Omental fat pad (tissue), 4 donors: ENCODE measurements around the gene CD40LG. TPM values are rescaled to one million over a fixed set of nuclear protein-coding genes. Genes with fewer than 3 reads are reported as not detected.

Source experiments
- ATAC-seq: fragments of 150-250 bp; one replicate; pipeline ENCODE4 v1.9.1; 2016; ENCODE audit warnings: mild to moderate bottlenecking, moderate library complexity; ENCODE audit not compliant: low FRiP score
- DNase-seq: peaks from one replicate; pipeline ENCODE4 v3.0.0-alpha.2; 2019; ENCODE audit warnings: low spot score
- CTCF ChIP-seq, 3 donors: fragments of 450-650 bp; IDR thresholded peaks; one replicate each; pipeline ENCODE4 v1.5.1; 2016 to 2017; ENCODE audit warnings: antibody characterized with exemption in 3 of 3, mild to moderate bottlenecking in 3 of 3, moderate library complexity in 2 of 3
- total RNA-seq, 4 donors: library from RNA; depleted of rRNA; stranded (reverse); fragments of >200 nt; gene quantifications; one replicate each; pipeline ENCODE4 v1.1.0, GENCODE V29; 2016

CD40LG gene
- total RNA-seq, result 1 to 10 TPM in 1 of 4 donors, under 1 TPM in 2, not detected in 1; 0.36 to 1.4 (median 0.50) TPM

- TF ChIP-seq CTCF (IDR thresholded peaks at IDR 0.05), result no peak
- ATAC-seq (no peak), DNase-seq (no peak)
Observed at GRCh38 chrX:136647677-136648360, at the start of gene CD40LG. CD40LG (plus strand) TSS chrX:136648158; CDS start chrX:136648249, 91 bp downstream.

GRCh38 chrX:136598631-136599030, 49.3 kb upstream of the CD40LG start:
- no peak for TF ChIP-seq CTCF (IDR thresholded peaks at IDR 0.05)
- ATAC-seq (no peak), DNase-seq (no peak)

GRCh38 chrX:136600059-136600458, 47.9 kb upstream of the CD40LG start:
- no peak for TF ChIP-seq CTCF (IDR thresholded peaks at IDR 0.05)
- DNase-seq (no peak), ATAC-seq (no peak)

- ATAC-seq (no peak), DNase-seq (no peak)
- no peak for TF ChIP-seq CTCF (IDR thresholded peaks at IDR 0.05)
Observed at GRCh38 chrX:136607236-136607635, 40.7 kb upstream of the CD40LG start.

DNA sequence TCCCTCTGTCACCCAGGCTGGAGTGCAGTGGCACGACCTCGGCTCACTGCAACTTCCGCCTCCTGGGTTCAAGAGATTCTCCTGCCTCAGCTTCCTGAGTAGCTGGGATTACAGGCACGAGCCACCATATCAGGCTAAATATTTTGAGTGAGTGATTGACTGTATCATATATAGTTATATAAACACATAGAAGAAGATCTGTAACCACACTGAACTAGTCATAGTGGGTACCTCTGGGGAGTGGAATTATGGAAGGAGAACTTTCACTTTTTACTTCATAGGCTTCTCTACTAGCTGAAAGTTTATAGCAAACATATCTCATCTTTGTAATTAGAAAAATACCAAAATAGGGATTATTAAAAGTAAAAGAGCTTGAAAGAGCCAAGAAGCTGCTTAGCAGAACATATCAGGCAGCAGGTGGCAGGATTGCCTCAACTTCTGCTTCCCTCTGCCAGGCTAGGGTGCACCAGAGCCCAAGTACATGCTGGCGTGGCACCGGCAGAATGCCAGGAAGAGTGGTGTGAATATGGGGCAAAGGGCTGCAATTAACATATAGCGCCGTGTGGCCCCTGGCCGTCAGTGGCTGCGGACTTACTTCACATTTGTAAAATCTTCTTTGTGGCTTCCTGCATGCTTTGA, 39.5 kb upstream of the CD40LG start:
- no peak for TF ChIP-seq CTCF (IDR thresholded peaks at IDR 0.05)
- DNase-seq, result no peak
- no peak for ATAC-seq

- TF ChIP-seq CTCF (IDR thresholded peaks at IDR 0.05), result no peak
- no peak for ATAC-seq
- no peak for DNase-seq
Observed at GRCh38 chrX:136616987-136617685, 30.8 kb upstream of the CD40LG start.
